HCT116 (cell line): ENCODE measurements around the gene PLCB2. TPM values are rescaled to one million over a fixed set of nuclear protein-coding genes. Genes with fewer than 3 reads are reported as not detected.

Experiments used
- ATAC-seq: fragments of 200-7000 bp; cut with Tn5 transposase; 2 replicates; pipeline ENCODE4 v1.9.1; 2020; ENCODE audit warnings: mild to moderate bottlenecking, moderate library complexity
- BruUV-seq: library from RNA; stranded (reverse); fragments of 400-500 nt; replicated peaks from 2 replicates; lab custom pipeline; 2021; lab: Mats Ljungman, UMichigan
- CTCF ChIA-PET: fragments of 300-600 bp; sonication (Branson Sonifier 250); formaldehyde crosslinking; loops from one replicate; lab custom pipeline; 2021; ENCODE audit warnings: antibody characterized with exemption; lab: Charles Lee
- POLR2A ChIA-PET: fragments of 300-600, 350-600 bp; sonication (Branson Sonifier 250); formaldehyde crosslinking; loops from one replicate; lab custom pipeline; 2021; ENCODE audit warnings: antibody characterized with exemption; lab: Charles Lee
- RAD21 ChIA-PET, 2 experiments: fragments of 300-600 bp; sonication (Branson Sonifier 250); formaldehyde crosslinking; loops; one replicate each; lab custom pipeline; 2023; ENCODE audit warnings: low total read pairs in 2 of 2; ENCODE audit not compliant: uncharacterized antibody in 2 of 2, unreplicated experiment in 2 of 2, low non-redundant PET in 1 of 2; lab: Charles Lee
- DNase-seq: peaks from one replicate; pipeline ENCODE4 v3.0.0-alpha.2; 2010; ENCODE audit warnings: low read depth, low spot score
- H2AFZ ChIP-seq: fragments of 200-600 bp; shearing (Covaris generic), sonication (generic); 2 replicates; pipeline ENCODE4 v1.6.1; 2017; ENCODE audit warnings: low read depth, mixed run types, mixed read lengths, antibody characterized with exemption, low read length; ENCODE audit not compliant: poor library complexity, severe bottlenecking
- H3K27ac ChIP-seq: 2 replicates; pipeline ENCODE4 v1.5.1; 2012; ENCODE audit warnings: low read depth, low read length
- H3K27me3 ChIP-seq: fragments of 200-600 bp; sonication (generic); 2 replicates; pipeline ENCODE4 v1.6.1; 2016; ENCODE audit warnings: mixed run types, low read length, mixed read lengths; ENCODE audit not compliant: insufficient read depth
- H3K36me3 ChIP-seq, 2 experiments: fragments of 200-500 bp in 1 of 2; fragments of 200-600 bp in 1 of 2; sonication (Bioruptor generic) in 1 of 2; sonication (generic) in 1 of 2; 2 replicates each; pipeline versions ENCODE4 v1.5.1 to v1.6.1; 2014 to 2016; ENCODE audit warnings: low read length in 2 of 2, inconsistent platforms in 1 of 2, mixed read lengths in 1 of 2, mixed run types in 1 of 2; ENCODE audit not compliant: insufficient read depth in 2 of 2, control insufficient read depth in 1 of 2
- H3K4me1 ChIP-seq, 2 experiments: fragments of 200-600 bp in 1 of 2; sonication (generic) in 1 of 2; 2 replicates each; pipeline versions ENCODE4 v1.5.1 to v1.6.1; 2012 to 2017; ENCODE audit warnings: low read length in 2 of 2, inconsistent platforms in 1 of 2, mild to moderate bottlenecking in 1 of 2, mixed read lengths in 1 of 2, mixed run types in 1 of 2, moderate library complexity in 1 of 2; ENCODE audit not compliant: insufficient read depth in 2 of 2, control insufficient read depth in 1 of 2
- H3K4me2 ChIP-seq: fragments of 200-600 bp; sonication (generic); 2 replicates; pipeline ENCODE4 v1.6.1; 2017; ENCODE audit warnings: mixed run types, low read length, mixed read lengths
- H3K4me3 ChIP-seq, 2 experiments: fragments of 200-600 bp in 1 of 2; sonication (generic) in 1 of 2; replicated peaks in 1 of 2; 2 replicates each; pipeline ENCODE4 v1.5.1; 2011 to 2016; ENCODE audit warnings: low read length in 2 of 2, control low read depth in 1 of 2, low read depth in 1 of 2, mild to moderate bottlenecking in 1 of 2, mixed read lengths in 1 of 2, mixed run types in 1 of 2
- H3K79me2 ChIP-seq: fragments of 200-600 bp; sonication (generic); 2 replicates; pipeline ENCODE4 v1.6.1; 2017; ENCODE audit warnings: mild to moderate bottlenecking, mixed run types, low read length, moderate library complexity, mixed read lengths; ENCODE audit not compliant: insufficient read depth
- H3K9ac ChIP-seq: fragments of 200-600 bp; sonication (generic); 2 replicates; pipeline ENCODE4 v1.6.1; 2016; ENCODE audit warnings: low read length, mixed read lengths
- H3K9me2 ChIP-seq: fragments of 200-600 bp; sonication (generic), shearing (Covaris generic); 2 replicates; pipeline ENCODE4 v1.6.1; 2017; ENCODE audit warnings: mixed run types, mild to moderate bottlenecking, moderate library complexity; ENCODE audit not compliant: insufficient read depth
- H3K9me3 ChIP-seq, 2 experiments: fragments of 200-500 bp in 1 of 2; fragments of 200-600 bp in 1 of 2; sonication (Bioruptor generic) in 1 of 2; sonication (generic) in 1 of 2; 2 replicates each; pipeline ENCODE4 v1.6.1; 2014 to 2017; ENCODE audit warnings: low read length in 2 of 2, mixed read lengths in 2 of 2, inconsistent platforms in 1 of 2, low read depth in 1 of 2, mild to moderate bottlenecking in 1 of 2, mixed run types in 1 of 2, moderate library complexity in 1 of 2; ENCODE audit not compliant: control insufficient read depth in 1 of 2, insufficient read depth in 1 of 2
- H4K20me1 ChIP-seq: fragments of 200-600 bp; sonication (generic), shearing (Covaris generic); 2 replicates; pipeline ENCODE4 v1.6.1; 2017; ENCODE audit warnings: mixed run types, mild to moderate bottlenecking, moderate library complexity; ENCODE audit not compliant: insufficient read depth
- CBX3 ChIP-seq: IDR thresholded peaks from 2 replicates; pipeline ENCODE4 v1.6.1; 2012; ENCODE audit warnings: low read depth
- POLR2A ChIP-seq: IDR thresholded peaks from 2 replicates; pipeline ENCODE4 v1.7.0; 2011; ENCODE audit warnings: borderline replicate concordance; ENCODE audit not compliant: insufficient read depth, insufficient read length; ENCODE audit errors: extremely low read depth
- SRF ChIP-seq: IDR thresholded peaks from 2 replicates; pipeline ENCODE4 v1.6.1; 2012; ENCODE audit warnings: low read depth
- ZFX ChIP-seq: fragments of 450-650 bp; IDR thresholded peaks from 2 replicates; pipeline ENCODE4 v1.6.1; 2017
- ZNF274 ChIP-seq: fragments of 200-500 bp; sonication (Bioruptor generic); IDR thresholded peaks from 2 replicates; pipeline ENCODE4 v1.6.1; 2014; ENCODE audit warnings: mild to moderate bottlenecking, low read depth, low read length, inconsistent platforms
- intact Hi-C: fragments of 100-400 bp; cut with micrococcal nuclease; formaldehyde crosslinking; loops from 2 replicates; pipeline ENCODE4 v1.10.0; 2022
- total RNA-seq: library from RNA; stranded (reverse); gene quantifications from one replicate; pipeline ENCODE4 v1.2.1, GENCODE V29; 2021; ENCODE audit not compliant: unreplicated experiment
- TF ChIP-seq, protein P1 (sequence below): IDR thresholded peaks from 2 replicates; pipeline ENCODE4 v1.6.1; 2012
- TF ChIP-seq, protein P2 (sequence below): IDR thresholded peaks from 2 replicates; pipeline ENCODE4 v1.6.1; 2012; ENCODE audit warnings: low read depth

The PLCB2 gene
- total RNA-seq, 1 experiment from 2014 or later, result 2.8 TPM

DNA sequence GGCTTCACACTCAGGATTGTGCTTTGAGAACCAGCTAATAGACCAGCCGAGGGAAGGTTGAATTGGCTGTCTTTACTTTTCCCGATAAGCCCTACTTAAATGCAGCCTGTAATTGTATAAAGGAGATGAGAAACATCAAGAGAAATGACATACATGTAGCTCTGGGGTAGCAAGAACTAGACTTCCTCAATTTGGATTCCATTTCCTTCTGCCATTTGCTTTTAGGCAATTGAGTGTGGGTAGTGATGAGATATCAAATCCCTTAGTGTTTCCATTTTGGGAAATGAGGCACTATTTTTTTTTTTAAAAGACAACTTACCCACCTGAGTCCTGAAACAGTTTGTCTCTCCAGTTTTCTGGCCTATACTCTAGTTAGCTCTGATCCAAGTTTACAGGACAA, 18.0 kb upstream of the PLCB2 start:
- Histone ChIP-seq H3K4me3 (no peak overlapping the region), H3K27me3 (no peaks in the 10 kb centered on the region), H3K9me2 (no peaks in the 10 kb centered on the region), H3K36me3 (no peaks in the 10 kb centered on the region), H3K79me2 (no peaks in the 10 kb centered on the region), H2AFZ (no peak overlapping the region), H3K9me3 (no peaks in the 10 kb centered on the region), H3K4me2 (no peak overlapping the region), H4K20me1 (no peaks in the 10 kb centered on the region), H3K9ac (no peak overlapping the region), H3K4me1 (peaks cover 4 to 18% of the 10 kb centered on the region in 2 experiments; a peak in 3 of 4 replicates)
- intact Hi-C loops, result no loop called here
- RAD21 ChIA-PET, result no interaction called here
- POLR2A ChIA-PET, result interaction anchor here (2.3 kb wide), 1 partner anchor 13 kb away, joined by 6 read pairs; no protein-coding TSS in a partner anchor
- no peak for DNase-seq
- CTCF ChIA-PET, result interaction anchor here (1.3 to 5.9 kb wide), 2 partner anchors 13 to 17 kb away, joined by 3 to 55 read pairs; partner anchors contain the start of gene CCDC9B
- TF ChIP-seq, protein P1, sequence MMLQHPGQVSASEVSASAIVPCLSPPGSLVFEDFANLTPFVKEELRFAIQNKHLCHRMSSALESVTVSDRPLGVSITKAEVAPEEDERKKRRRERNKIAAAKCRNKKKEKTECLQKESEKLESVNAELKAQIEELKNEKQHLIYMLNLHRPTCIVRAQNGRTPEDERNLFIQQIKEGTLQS, result no peak
- TF ChIP-seq, protein P2, sequence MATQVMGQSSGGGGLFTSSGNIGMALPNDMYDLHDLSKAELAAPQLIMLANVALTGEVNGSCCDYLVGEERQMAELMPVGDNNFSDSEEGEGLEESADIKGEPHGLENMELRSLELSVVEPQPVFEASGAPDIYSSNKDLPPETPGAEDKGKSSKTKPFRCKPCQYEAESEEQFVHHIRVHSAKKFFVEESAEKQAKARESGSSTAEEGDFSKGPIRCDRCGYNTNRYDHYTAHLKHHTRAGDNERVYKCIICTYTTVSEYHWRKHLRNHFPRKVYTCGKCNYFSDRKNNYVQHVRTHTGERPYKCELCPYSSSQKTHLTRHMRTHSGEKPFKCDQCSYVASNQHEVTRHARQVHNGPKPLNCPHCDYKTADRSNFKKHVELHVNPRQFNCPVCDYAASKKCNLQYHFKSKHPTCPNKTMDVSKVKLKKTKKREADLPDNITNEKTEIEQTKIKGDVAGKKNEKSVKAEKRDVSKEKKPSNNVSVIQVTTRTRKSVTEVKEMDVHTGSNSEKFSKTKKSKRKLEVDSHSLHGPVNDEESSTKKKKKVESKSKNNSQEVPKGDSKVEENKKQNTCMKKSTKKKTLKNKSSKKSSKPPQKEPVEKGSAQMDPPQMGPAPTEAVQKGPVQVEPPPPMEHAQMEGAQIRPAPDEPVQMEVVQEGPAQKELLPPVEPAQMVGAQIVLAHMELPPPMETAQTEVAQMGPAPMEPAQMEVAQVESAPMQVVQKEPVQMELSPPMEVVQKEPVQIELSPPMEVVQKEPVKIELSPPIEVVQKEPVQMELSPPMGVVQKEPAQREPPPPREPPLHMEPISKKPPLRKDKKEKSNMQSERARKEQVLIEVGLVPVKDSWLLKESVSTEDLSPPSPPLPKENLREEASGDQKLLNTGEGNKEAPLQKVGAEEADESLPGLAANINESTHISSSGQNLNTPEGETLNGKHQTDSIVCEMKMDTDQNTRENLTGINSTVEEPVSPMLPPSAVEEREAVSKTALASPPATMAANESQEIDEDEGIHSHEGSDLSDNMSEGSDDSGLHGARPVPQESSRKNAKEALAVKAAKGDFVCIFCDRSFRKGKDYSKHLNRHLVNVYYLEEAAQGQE, result no peak
- TF ChIP-seq POLR2A (no peak), SRF (no peak), CBX3 (no peak), ZNF274 (no peak), ZFX (no peak)
- TF ChIP-seq, all 23 proteins: peak for 0
- no peak for ATAC-seq
- H3K27ac ChIP-seq, result no peak overlapping the region
- BruUV-seq, result no TSS peak
